H9 (cell line): ENCODE results near the gene C12orf56. TPM values are rescaled to one million over a fixed set of nuclear protein-coding genes. Genes with fewer than 3 reads are reported as not detected.

Experiments used
- DNase-seq: peaks from one replicate; pipeline ENCODE4 v3.0.0-alpha.2; 2017
- H2AFZ ChIP-seq: one replicate; pipeline ENCODE4 v1.6.1; 2013; ENCODE audit warnings: mild to moderate bottlenecking, low read length, control low read depth, moderate library complexity
- H2AK5ac ChIP-seq: 2 replicates; pipeline ENCODE4 v1.6.1; 2013; ENCODE audit warnings: low read length, control low read depth, mixed read lengths; ENCODE audit not compliant: insufficient read length
- H2BK120ac ChIP-seq: one replicate; pipeline ENCODE4 v1.6.1; 2013; ENCODE audit warnings: low read depth, mild to moderate bottlenecking, low read length, control low read depth, inconsistent platforms; ENCODE audit not compliant: poor library complexity, severe bottlenecking
- H2BK12ac ChIP-seq: 2 replicates; pipeline ENCODE4 v1.6.1; 2013; ENCODE audit warnings: low read length, control low read depth, mixed read lengths, low read depth; ENCODE audit not compliant: insufficient read length
- H2BK15ac ChIP-seq: 2 replicates; pipeline ENCODE4 v1.6.1; 2013; ENCODE audit warnings: low read depth, low read length, control low read depth
- H2BK20ac ChIP-seq: one replicate; pipeline ENCODE4 v1.6.1; 2013; ENCODE audit warnings: low read depth, mild to moderate bottlenecking, low read length, control low read depth, inconsistent platforms; ENCODE audit not compliant: poor library complexity, severe bottlenecking
- H2BK5ac ChIP-seq: 2 replicates; pipeline ENCODE4 v1.6.1; 2013; ENCODE audit warnings: low read length, control low read depth, mixed read lengths; ENCODE audit not compliant: insufficient read length
- H3K14ac ChIP-seq: 2 replicates; pipeline ENCODE4 v1.6.1; 2013; ENCODE audit warnings: low read length, control low read depth; ENCODE audit not compliant: insufficient read depth
- H3K18ac ChIP-seq: 2 replicates; pipeline ENCODE4 v1.6.1; 2013; ENCODE audit warnings: low read depth, mild to moderate bottlenecking, mixed read lengths, low read length, control low read depth; ENCODE audit not compliant: insufficient read length
- H3K23ac ChIP-seq: 2 replicates; pipeline ENCODE4 v1.6.1; 2013; ENCODE audit warnings: low read length, control low read depth, mixed read lengths, low read depth; ENCODE audit not compliant: insufficient read length
- H3K23me2 ChIP-seq: 2 replicates; pipeline ENCODE4 v1.6.1; 2013; ENCODE audit warnings: low read depth, mild to moderate bottlenecking, mixed read lengths, low read length, control low read depth; ENCODE audit not compliant: insufficient read length, poor library complexity, severe bottlenecking
- H3K27ac ChIP-seq: 2 replicates; pipeline ENCODE4 v1.5.1; 2013; ENCODE audit warnings: low read length, control low read depth, mixed read lengths, low read depth; ENCODE audit not compliant: insufficient read length
- H3K27me3 ChIP-seq: 2 replicates; pipeline ENCODE4 v1.6.1; 2013; ENCODE audit warnings: low read length, control low read depth, inconsistent platforms; ENCODE audit not compliant: insufficient read depth
- H3K4ac ChIP-seq: 2 replicates; pipeline ENCODE4 v1.6.1; 2013; ENCODE audit warnings: low read depth, mild to moderate bottlenecking, control low read depth, inconsistent platforms, low read length, moderate library complexity
- H3K4me1 ChIP-seq: 2 replicates; pipeline ENCODE4 v1.6.1; 2013; ENCODE audit warnings: low read length, control low read depth, inconsistent platforms; ENCODE audit not compliant: insufficient read depth
- H3K4me2 ChIP-seq: 2 replicates; pipeline ENCODE4 v1.6.1; 2013; ENCODE audit warnings: low read length, control low read depth, mixed read lengths; ENCODE audit not compliant: insufficient read length, insufficient read depth
- H3K56ac ChIP-seq: 2 replicates; pipeline ENCODE4 v1.6.1; 2013; ENCODE audit warnings: low read depth, mild to moderate bottlenecking, mixed read lengths, low read length, control low read depth; ENCODE audit not compliant: insufficient read length
- H3K79me1 ChIP-seq: 2 replicates; pipeline ENCODE4 v1.6.1; 2013; ENCODE audit warnings: low read depth, mild to moderate bottlenecking, moderate library complexity, low read length, control low read depth, inconsistent platforms; ENCODE audit not compliant: insufficient read depth, poor library complexity, severe bottlenecking
- H3K79me2 ChIP-seq: 2 replicates; pipeline ENCODE4 v1.6.1; 2013; ENCODE audit warnings: low read length, control low read depth, inconsistent platforms; ENCODE audit not compliant: insufficient read depth
- H3K9ac ChIP-seq: 2 replicates; pipeline ENCODE4 v1.6.1; 2013; ENCODE audit warnings: low read length, control low read depth, mixed read lengths; ENCODE audit not compliant: insufficient read length; ENCODE audit errors: extremely low read depth
- H3K9me3 ChIP-seq: one replicate; pipeline ENCODE4 v1.6.1; 2013; ENCODE audit warnings: low read depth, low read length, inconsistent platforms; ENCODE audit not compliant: control insufficient read depth
- H3T11ph ChIP-seq: one replicate; pipeline ENCODE4 v1.6.1; 2013; ENCODE audit warnings: mild to moderate bottlenecking, low read length, control low read depth, inconsistent platforms
- H4K20me1 ChIP-seq: one replicate; pipeline ENCODE4 v1.6.1; 2013; ENCODE audit not compliant: control insufficient read depth, insufficient read length, insufficient read depth
- H4K5ac ChIP-seq: 2 replicates; pipeline ENCODE4 v1.6.1; 2013; ENCODE audit warnings: low read depth, mild to moderate bottlenecking, mixed read lengths, low read length, control low read depth; ENCODE audit not compliant: insufficient read length
- H4K8ac ChIP-seq: replicated peaks from 2 replicates; pipeline ENCODE4 v1.6.1; 2013; ENCODE audit warnings: low read length, control low read depth, mixed read lengths, low read depth; ENCODE audit not compliant: insufficient read length
- H4K91ac ChIP-seq: 2 replicates; pipeline ENCODE4 v1.6.1; 2013; ENCODE audit warnings: low read depth, mild to moderate bottlenecking, moderate library complexity, mixed read lengths, low read length, control low read depth; ENCODE audit not compliant: insufficient read length
- H3K27ac Mint-ChIP-seq, 3 experiments: 2 replicates in 2 of 3; 3 replicates in 1 of 3; pipeline ENCODE4 v1.8.0; 2020 to 2021; ENCODE audit warnings: mixed read lengths in 3 of 3, mild to moderate bottlenecking in 1 of 3, moderate library complexity in 1 of 3
- H3K27me3 Mint-ChIP-seq: 2 replicates; pipeline ENCODE4 v1.8.0; 2021; ENCODE audit warnings: low read depth, mild to moderate bottlenecking, moderate library complexity, mixed read lengths
- H3K36me3 Mint-ChIP-seq, 3 experiments: 2 replicates in 2 of 3; 3 replicates in 1 of 3; pipeline ENCODE4 v1.8.0; 2020 to 2021; ENCODE audit warnings: low read depth in 3 of 3, mixed read lengths in 3 of 3; ENCODE audit not compliant: insufficient read depth in 1 of 3
- H3K4me1 Mint-ChIP-seq, 2 experiments: 2 replicates each; pipeline ENCODE4 v1.8.0; 2020; ENCODE audit warnings: mixed read lengths in 2 of 2
- H3K4me3 Mint-ChIP-seq, 2 experiments: 2 replicates in 1 of 2; 3 replicates in 1 of 2; pipeline ENCODE4 v1.8.0; 2020 to 2021; ENCODE audit warnings: mild to moderate bottlenecking in 2 of 2, mixed read lengths in 2 of 2, moderate library complexity in 1 of 2
- H3K9me3 Mint-ChIP-seq, 2 experiments: 2 replicates in 1 of 2; 3 replicates in 1 of 2; pipeline ENCODE4 v1.8.0; 2020; ENCODE audit warnings: mild to moderate bottlenecking in 2 of 2, mixed read lengths in 2 of 2, moderate library complexity in 1 of 2
- CTCF ChIP-seq: fragments of 200-600 bp; sonication (generic); conservative IDR thresholded peaks from 3 replicates; pipeline ENCODE4 v1.8.0; 2021; ENCODE audit warnings: antibody characterized with exemption, mild to moderate bottlenecking
- WGBS: extraction: QIAGEN DNeasy Blood & Tissue Kit; methylation state at CpG from one replicate; pipeline ENCODE4 v1.1.7; 2013; ENCODE audit warnings: missing lambda C conversion rate, low lambda C conversion rate, mixed read lengths; ENCODE audit not compliant: insufficient read length; ENCODE audit errors: extremely low coverage; 5-methylcytosine and 5-hydroxymethylcytosine counted together
- total RNA-seq: library from RNA; stranded (reverse); gene quantifications from 2 replicates; pipeline ENCODE4 v1.2.1, GENCODE V29; 2021

C12orf56 gene
- total RNA-seq, 1 experiment from 2014 or later = 2.2 TPM

GRCh38 chr12:64318605-64319004, 72.0 kb downstream of the C12orf56 start:
- Mint-ChIP-seq H3K27me3 (no peaks in the 10 kb centered on the region), H3K4me1 (peaks cover 25 to 26% of the 10 kb centered on the region in 2 experiments), H3K36me3 (peaks cover 0 to 4% (median 3%) of the 10 kb centered on the region in 3 experiments; a peak in 5 of 7 replicates), H3K9me3 (peaks cover 4% of the 10 kb centered on the region in 2 experiments; a peak in 3 of 5 replicates), H3K27ac (peak overlapping the region; percentile 79 to 92 (median 91)), H3K4me3 (no peak overlapping the region)
- peak; percentile 90 for DNase-seq
- no peak overlapping the region for H3K56ac ChIP-seq
- WGBS = no CpG with 5 or more reads among the region's 3 CpGs
- no peak overlapping the region for H4K5ac ChIP-seq
- H2BK15ac ChIP-seq = no peak overlapping the region
- H2AFZ ChIP-seq = no peak overlapping the region
- H3K23me2 ChIP-seq = no peaks in the 10 kb centered on the region
- H3K23ac ChIP-seq = no peak overlapping the region
- no peaks in the 10 kb centered on the region for H3K27me3 ChIP-seq
- no peak overlapping the region for H2AK5ac ChIP-seq
- TF ChIP-seq CTCF = peak; percentile 51; the same call in 2 of the 3 replicates
- no peak overlapping the region for H3K9ac ChIP-seq
- no peak overlapping the region for H2BK5ac ChIP-seq
- no peak overlapping the region for H3K4me2 ChIP-seq
- H3K4ac ChIP-seq = no peak overlapping the region
- peak overlapping the region; percentile 78 for H3K27ac ChIP-seq
- H3K79me1 ChIP-seq = no peaks in the 10 kb centered on the region
- no peak overlapping the region for H2BK120ac ChIP-seq
- no peaks in the 10 kb centered on the region for H3K9me3 ChIP-seq
- H4K20me1 ChIP-seq = no peaks in the 10 kb centered on the region
- H3K14ac ChIP-seq = peak overlapping the region; percentile 57
- H3K79me2 ChIP-seq = no peaks in the 10 kb centered on the region
- peak overlapping the region; percentile 37 for H3K18ac ChIP-seq
- H3K4me1 ChIP-seq = peaks cover 5% of the 10 kb centered on the region; the same call in 1 of the 2 replicates
- no peak overlapping the region for H4K91ac ChIP-seq
- H3T11ph ChIP-seq = no peak overlapping the region
- H2BK20ac ChIP-seq = no peak overlapping the region
- H2BK12ac ChIP-seq = no peak overlapping the region
- no peak overlapping the region for H4K8ac ChIP-seq
